Activated T-cell treated with anti-CD3 and anti-CD28 coated beads, Interleukin-2, amount 50 U/mL, for 24 hours (primary cell): ENCODE measurements around the gene MAPK1IP1L.
"Not testable (repeated sequence)": the region's sequence is repeated elsewhere in the genome, so short reads cannot be mapped to it uniquely, and the experiment has no call there.

Source experiments
- DNase-seq: peaks from one replicate; pipeline ENCODE4 v3.0.0-alpha.2; 2020
- H3K27ac Mint-ChIP-seq: 2 replicates; pipeline ENCODE4 v1.8.0; 2020; ENCODE audit warnings: mild to moderate bottlenecking, mixed read lengths
- H3K27me3 Mint-ChIP-seq: 2 replicates; pipeline ENCODE4 v1.8.0; 2020; ENCODE audit warnings: mixed read lengths
- H3K36me3 Mint-ChIP-seq: 2 replicates; pipeline ENCODE4 v1.8.0; 2020; ENCODE audit warnings: low read depth, mixed read lengths
- H3K4me1 Mint-ChIP-seq: 2 replicates; pipeline ENCODE4 v1.8.0; 2020; ENCODE audit warnings: low read depth, mixed read lengths
- H3K4me3 Mint-ChIP-seq: 2 replicates; pipeline ENCODE4 v1.8.0; 2020; ENCODE audit warnings: mild to moderate bottlenecking, moderate library complexity, mixed read lengths
- H3K9me3 Mint-ChIP-seq: 2 replicates; pipeline ENCODE4 v1.8.0; 2020; ENCODE audit warnings: mixed read lengths

The MAPK1IP1L gene

DNA sequence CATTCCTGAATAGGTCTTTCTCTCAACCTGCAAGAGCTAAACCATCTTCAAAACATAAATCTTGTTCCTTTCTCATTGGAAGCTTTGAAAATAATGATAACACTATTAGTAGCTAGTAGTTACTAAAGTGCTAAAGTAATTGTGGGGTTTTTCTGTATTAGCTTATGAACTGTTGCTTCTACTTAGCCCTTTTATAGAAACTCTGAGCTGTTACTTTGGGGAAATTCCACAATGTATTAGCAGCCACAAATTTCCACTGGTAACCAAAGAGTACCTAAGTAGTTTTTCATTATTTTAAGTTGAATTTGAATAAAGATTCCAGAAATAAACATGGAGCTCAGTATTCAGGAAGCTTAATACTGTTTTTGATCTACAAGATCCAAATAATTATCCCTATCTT lies 6.4 kb upstream of the MAPK1IP1L start:
- Mint-ChIP-seq H3K36me3 (peaks cover 40% of the 10 kb centered on the region), H3K27ac (peak overlapping the region; percentile 20), H3K9me3 (no peaks in the 10 kb centered on the region), H3K4me1 (peaks cover 20% of the 10 kb centered on the region), H3K4me3 (no peak overlapping the region), H3K27me3 (no peaks in the 10 kb centered on the region)
- no peak for DNase-seq

DNA sequence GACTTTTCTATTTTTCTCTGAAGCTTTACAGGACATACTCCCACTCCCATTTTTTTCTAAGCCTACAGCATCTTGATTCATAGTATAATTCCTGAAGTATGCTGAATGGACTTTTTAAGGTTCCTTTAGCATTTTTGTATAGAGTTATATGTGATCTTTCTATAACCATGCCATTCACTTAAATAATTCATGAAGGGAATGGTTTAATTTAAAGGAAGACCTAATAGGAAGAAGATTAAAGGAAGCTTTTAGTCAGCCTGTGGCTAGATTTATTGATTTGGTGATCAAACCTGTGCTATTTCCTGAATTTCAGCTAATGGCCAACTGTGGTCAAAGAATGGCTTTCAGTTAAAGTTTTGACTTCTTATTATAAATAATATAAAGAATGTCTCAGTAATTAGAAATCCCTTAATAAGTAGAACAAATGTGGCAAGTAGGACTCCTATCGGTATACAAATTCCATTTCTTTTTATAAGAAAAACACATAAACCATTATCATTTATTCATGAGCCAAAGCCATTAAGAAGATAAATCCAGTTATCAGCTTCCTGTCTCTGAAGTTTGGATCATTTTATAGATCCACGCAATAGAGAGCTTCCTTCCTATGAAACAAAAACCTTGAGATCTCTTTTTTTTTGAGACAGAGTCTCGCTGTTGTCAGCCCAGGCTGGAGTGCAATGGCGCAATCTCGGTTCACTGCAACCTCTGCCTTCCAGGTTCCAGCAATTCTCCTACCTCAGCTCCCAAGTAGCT lies 4.0 kb upstream of the MAPK1IP1L start:
- H3K4me3 Mint-ChIP-seq = no peak overlapping the region
- peaks cover 36% of the 10 kb centered on the region for H3K36me3 Mint-ChIP-seq
- peaks cover 31% of the 10 kb centered on the region for H3K4me1 Mint-ChIP-seq
- no peaks in the 10 kb centered on the region for H3K27me3 Mint-ChIP-seq
- no peak for DNase-seq
- no peak overlapping the region for H3K27ac Mint-ChIP-seq
- H3K9me3 Mint-ChIP-seq = no peaks in the 10 kb centered on the region

DNA sequence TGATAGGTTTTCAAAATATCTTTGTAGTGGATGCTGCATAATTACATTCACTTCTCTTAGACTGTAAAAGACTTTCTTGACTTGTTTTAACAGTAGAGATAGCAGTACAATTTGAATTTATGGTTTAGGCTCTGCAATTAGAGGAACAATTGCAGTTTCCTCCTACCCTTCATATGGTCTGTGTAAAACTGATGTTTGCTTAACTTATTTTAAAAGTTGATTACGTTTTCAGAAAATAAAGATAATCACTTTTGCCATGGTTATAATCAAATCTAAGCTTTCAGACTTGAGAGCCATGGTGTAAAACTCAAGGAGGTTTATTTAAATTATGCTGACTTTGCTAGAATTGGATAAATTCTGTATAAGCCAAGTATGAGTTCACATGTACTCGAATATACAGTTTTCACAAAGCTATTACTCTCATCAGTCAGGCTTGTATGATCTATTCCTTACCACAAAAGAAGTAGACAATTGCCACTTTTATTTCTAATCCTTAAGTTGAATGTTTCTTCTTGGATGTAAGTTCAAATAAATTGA lies 2.5 kb upstream of the MAPK1IP1L start:
- DNase-seq = no peak
- H3K27me3 Mint-ChIP-seq = no peaks in the 10 kb centered on the region
- no peak overlapping the region for H3K27ac Mint-ChIP-seq
- H3K4me3 Mint-ChIP-seq = no peak overlapping the region
- peaks cover 36% of the 10 kb centered on the region for H3K36me3 Mint-ChIP-seq
- no peaks in the 10 kb centered on the region for H3K9me3 Mint-ChIP-seq
- peaks cover 45% of the 10 kb centered on the region for H3K4me1 Mint-ChIP-seq

DNA sequence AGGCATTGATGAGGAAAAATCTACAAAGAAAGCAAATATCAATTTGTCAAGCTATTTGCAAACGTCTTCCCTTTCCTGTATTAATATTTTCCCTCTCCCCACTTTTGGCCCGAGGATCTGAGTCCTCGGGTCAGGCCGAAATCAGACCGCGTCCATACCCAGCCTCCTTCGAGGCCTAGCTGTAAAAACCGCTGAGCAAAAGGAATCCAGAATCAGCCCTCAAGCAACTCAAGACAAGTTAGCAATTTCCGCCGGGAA lies 353 bp upstream of the MAPK1IP1L start:
- H3K27ac Mint-ChIP-seq = peak overlapping the region; percentile 98
- peak overlapping the region; percentile 89 for H3K4me3 Mint-ChIP-seq
- no peaks in the 10 kb centered on the region for H3K27me3 Mint-ChIP-seq
- no peak for DNase-seq
- H3K4me1 Mint-ChIP-seq = peaks cover 46% of the 10 kb centered on the region
- H3K36me3 Mint-ChIP-seq = peaks cover 41% of the 10 kb centered on the region
- no peaks in the 10 kb centered on the region for H3K9me3 Mint-ChIP-seq

DNA sequence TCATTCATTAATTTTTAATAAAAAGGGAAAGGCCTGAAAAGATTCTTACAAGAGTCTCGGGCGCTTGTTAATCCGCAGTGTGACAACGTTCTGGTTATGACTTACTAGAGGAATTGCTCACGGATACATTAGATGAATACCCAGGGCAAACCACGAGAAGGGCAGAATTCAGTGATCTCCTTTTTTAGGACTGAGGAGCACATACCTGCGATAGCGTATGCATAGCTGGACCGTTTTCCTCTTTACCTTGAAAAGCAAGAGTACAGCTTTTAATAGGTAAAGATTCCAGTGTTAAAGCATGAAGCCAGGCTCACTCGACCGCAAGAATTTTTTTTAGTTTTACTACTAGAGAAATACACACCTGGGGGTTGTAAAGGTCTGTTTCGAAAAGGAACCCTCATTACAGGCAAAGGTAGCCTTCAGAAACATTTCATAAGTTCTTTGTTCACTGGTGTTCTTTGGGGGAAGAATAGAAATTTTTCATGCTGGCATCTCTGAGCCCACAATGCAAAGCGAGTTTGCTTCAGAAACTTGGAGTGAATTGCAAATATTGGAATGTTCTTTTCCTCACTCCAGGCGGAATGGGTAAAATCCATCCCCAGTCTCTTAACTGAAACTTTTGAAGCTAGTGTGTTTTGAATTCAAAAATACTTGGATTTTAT lies 953 bp downstream of the MAPK1IP1L start:
- DNase-seq = no peak
- Mint-ChIP-seq H3K27me3 (no peaks in the 10 kb centered on the region), H3K4me3 (peak overlapping the region; percentile 89), H3K9me3 (no peaks in the 10 kb centered on the region), H3K4me1 (peaks cover 52% of the 10 kb centered on the region), H3K36me3 (peaks cover 54% of the 10 kb centered on the region), H3K27ac (peak overlapping the region; percentile 98)

DNA sequence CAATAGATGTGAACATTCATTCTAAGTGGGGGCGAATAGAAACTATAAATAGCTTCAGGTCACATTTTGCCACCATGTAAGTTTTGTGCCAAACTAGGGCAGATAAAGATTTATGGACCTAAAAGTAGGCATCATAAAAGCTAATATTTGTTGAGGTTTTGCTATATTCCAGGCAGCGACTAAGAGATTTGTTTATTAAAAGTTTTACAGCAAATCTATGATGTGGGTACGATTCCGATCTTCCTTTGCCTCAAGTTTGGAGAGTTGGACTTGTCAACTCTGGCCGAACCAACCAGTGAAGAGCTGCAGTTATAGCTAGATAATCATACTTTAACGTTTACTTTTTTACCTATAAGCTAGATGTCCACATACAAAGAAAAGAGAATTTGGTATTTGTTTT lies 1.6 kb downstream of the MAPK1IP1L start:
- no peaks in the 10 kb centered on the region for H3K27me3 Mint-ChIP-seq
- no peaks in the 10 kb centered on the region for H3K9me3 Mint-ChIP-seq
- no peak for DNase-seq
- H3K27ac Mint-ChIP-seq = peak overlapping the region; percentile 98
- H3K4me1 Mint-ChIP-seq = peaks cover 56% of the 10 kb centered on the region
- H3K4me3 Mint-ChIP-seq = peak overlapping the region; percentile 89
- peaks cover 59% of the 10 kb centered on the region for H3K36me3 Mint-ChIP-seq

DNA sequence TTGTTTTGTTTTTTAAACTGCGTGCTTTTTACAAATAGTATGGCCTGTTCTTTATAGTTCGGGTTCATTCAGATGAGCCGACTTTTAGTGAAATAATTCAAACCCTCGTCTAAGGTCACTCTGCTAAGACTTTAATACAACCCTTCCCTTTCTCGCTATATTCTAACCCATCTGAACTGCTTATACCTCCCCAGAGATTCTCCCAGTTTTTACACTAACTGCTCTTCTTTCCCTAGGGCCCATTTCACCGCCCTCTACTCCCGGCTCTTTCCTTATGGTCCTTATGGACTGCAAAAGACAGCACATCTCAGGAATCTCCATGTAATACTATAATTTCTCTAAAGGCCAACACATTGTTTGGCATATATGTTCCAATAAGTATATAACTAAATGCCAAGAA lies 2.1 kb downstream of the MAPK1IP1L start:
- H3K4me3 Mint-ChIP-seq = peak overlapping the region; percentile 89
- H3K27ac Mint-ChIP-seq = peak overlapping the region; percentile 98
- H3K4me1 Mint-ChIP-seq = peaks cover 60% of the 10 kb centered on the region
- peaks cover 64% of the 10 kb centered on the region for H3K36me3 Mint-ChIP-seq
- H3K27me3 Mint-ChIP-seq = no peaks in the 10 kb centered on the region
- no peaks in the 10 kb centered on the region for H3K9me3 Mint-ChIP-seq
- no peak for DNase-seq

DNA sequence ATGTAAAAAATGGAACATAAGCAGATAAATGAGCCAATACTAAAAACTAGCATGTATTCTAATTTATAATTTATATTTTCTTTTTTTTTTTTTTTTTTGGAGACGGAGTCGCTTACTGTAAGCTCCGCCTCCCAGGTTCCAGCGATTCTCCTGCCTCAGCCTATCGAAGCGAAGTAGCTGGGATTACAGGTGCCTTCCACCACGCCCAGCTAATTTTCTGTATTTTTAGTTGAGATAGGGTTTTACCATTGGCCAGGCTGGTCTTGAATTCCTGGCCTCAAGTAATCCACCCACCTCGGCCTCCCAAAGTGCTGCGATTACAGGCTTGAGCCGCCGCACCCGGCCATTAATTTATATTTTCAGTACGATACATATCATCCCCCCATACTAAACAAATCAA lies 2.7 kb downstream of the MAPK1IP1L start:
- Mint-ChIP-seq H3K27ac (peak overlapping the region; percentile 26), H3K9me3 (no peaks in the 10 kb centered on the region), H3K27me3 (no peaks in the 10 kb centered on the region), H3K4me1 (peaks cover 60% of the 10 kb centered on the region), H3K36me3 (peaks cover 67% of the 10 kb centered on the region), H3K4me3 (peak overlapping the region; percentile 25)
- no peak for DNase-seq

DNA sequence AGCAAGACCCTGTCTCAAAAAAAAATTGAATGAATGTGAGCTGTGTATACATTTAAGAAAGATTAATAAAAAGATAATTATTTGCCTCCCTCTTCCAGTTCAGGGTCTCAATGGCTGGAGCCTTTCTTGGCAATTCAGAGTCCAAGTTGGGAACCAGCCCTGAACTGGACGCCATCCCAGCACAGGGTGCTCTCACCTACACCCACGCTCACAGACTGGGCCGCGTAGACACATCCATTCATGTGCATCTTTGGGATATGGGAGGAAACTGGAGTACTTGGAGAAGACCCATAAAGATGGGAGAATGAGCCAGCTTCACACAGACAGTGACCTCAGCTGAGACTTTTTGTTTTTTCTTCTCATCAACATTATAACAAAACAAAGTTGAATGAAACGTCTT lies 6.5 kb downstream of the MAPK1IP1L start:
- peaks cover 89% of the 10 kb centered on the region for H3K36me3 Mint-ChIP-seq
- no peaks in the 10 kb centered on the region for H3K27me3 Mint-ChIP-seq
- no peak for DNase-seq
- H3K4me1 Mint-ChIP-seq = peaks cover 58% of the 10 kb centered on the region
- no peak overlapping the region for H3K27ac Mint-ChIP-seq
- no peak overlapping the region for H3K4me3 Mint-ChIP-seq
- H3K9me3 Mint-ChIP-seq = no peaks in the 10 kb centered on the region

DNA sequence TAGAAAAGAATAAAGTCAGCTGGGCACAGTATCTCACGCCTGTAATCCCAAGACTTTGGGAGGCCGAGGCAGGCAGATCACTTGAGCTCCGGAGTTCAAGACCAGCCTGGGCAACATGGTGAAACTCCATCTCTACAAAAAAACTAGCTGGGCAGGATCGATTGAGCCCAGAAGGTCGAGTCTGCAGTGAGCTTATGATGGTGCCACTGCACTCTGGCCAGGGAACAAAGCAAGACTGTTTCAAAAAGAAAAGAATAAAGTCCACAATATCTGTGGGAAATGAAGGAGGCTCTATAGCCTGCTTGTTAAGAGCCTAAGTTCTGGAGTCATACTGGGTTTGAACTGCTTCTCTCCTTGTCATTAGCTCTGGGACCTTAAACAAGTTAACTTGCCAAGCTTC lies 7.9 kb downstream of the MAPK1IP1L start:
- Mint-ChIP-seq H3K27ac (peak overlapping the region; percentile 40), H3K27me3 (no peaks in the 10 kb centered on the region), H3K4me3 (no peak overlapping the region), H3K4me1 (peaks cover 50% of the 10 kb centered on the region), H3K36me3 (peaks cover 89% of the 10 kb centered on the region), H3K9me3 (no peaks in the 10 kb centered on the region)
- no peak for DNase-seq

DNA sequence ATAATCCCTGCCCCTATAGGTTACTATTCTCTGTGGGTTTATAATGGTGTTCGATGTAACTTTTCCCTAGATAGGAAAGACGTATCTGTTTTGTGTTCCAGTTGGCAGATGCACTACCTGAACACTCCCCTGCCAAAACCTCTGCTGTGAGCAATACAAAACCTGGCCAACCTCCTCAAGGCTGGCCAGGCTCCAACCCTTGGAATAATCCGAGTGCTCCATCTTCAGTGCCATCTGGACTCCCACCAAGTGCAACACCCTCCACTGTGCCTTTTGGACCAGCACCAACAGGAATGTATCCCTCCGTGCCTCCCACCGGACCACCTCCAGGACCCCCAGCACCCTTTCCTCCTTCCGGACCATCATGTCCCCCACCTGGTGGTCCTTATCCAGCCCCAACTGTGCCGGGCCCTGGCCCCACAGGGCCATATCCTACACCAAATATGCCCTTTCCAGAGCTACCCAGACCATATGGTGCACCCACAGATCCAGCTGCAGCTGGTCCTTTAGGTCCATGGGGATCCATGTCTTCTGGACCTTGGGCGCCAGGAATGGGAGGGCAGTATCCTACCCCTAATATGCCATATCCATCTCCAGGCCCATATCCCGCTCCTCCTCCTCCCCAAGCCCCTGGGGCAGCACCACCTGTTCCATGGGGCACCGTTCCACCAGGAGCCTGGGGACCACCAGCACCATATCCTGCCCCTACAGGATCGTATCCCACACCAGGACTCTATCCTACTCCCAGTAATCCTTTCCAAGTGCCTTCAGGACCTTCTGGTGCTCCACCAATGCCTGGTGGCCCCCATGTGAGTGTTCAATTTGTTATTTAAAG lies 11.3 kb downstream of the MAPK1IP1L start:
- Mint-ChIP-seq H3K4me3 (no peak overlapping the region), H3K27me3 (no peaks in the 10 kb centered on the region), H3K9me3 (no peaks in the 10 kb centered on the region), H3K4me1 (peaks cover 37% of the 10 kb centered on the region), H3K36me3 (peaks cover 91% of the 10 kb centered on the region), H3K27ac (peak overlapping the region; percentile 26)
- DNase-seq = no peak

DNA sequence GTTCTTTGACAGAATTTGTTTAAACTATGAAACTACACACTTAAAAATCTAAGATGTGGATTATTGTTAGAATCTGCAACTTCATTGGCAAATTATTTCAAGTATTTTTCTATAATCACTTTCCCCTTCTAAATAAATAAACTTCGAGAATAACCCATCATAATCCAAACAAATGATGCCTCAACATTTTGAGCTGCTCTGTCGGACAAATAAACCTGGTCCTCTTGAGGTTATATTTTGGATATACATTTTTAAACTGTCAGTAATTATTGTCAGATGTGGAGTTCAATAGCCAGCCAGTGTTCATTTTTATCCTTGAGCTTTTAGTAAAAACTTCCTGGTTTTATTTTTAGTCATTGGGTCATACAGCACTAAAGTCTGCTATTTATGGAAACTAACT lies 13.4 kb downstream of the MAPK1IP1L start:
- peak overlapping the region; percentile 44 for H3K27ac Mint-ChIP-seq

DNA sequence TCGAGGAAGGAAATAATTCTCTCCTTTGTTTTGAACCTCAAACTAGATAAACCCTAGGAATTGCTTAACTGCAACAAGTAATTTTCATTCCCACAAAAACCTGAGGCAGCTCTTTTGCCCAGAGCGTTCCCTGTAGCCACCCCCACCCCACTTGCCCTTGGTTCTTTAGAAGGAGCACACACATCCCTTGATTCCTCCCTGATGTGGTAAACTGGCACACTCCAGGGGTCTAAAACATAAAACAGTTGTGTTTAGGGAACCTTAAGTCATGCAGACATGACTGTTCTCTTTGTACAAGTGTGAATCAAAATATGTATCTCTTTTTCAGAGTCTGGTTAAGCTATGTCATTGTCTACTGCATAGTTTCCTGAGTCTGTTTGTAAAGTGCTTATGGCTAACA lies 14.0 kb downstream of the MAPK1IP1L start:
- Mint-ChIP-seq H3K4me1 (peaks cover 23% of the 10 kb centered on the region), H3K4me3 (no peak overlapping the region), H3K27me3 (no peaks in the 10 kb centered on the region), H3K9me3 (no peaks in the 10 kb centered on the region), H3K27ac (peak overlapping the region; percentile 74), H3K36me3 (peaks cover 83% of the 10 kb centered on the region)
- DNase-seq = no peak

More for the DNA sequence above, 13.4 kb downstream of the MAPK1IP1L start:
- not testable (repeated sequence) for H3K9me3 Mint-ChIP-seq, H3K27me3 Mint-ChIP-seq, H3K4me3 Mint-ChIP-seq, DNase-seq
- Mint-ChIP-seq H3K4me1 (peaks cover 24% of the 10 kb centered on the region), H3K36me3 (peaks cover 83% of the 10 kb centered on the region)

DNA sequence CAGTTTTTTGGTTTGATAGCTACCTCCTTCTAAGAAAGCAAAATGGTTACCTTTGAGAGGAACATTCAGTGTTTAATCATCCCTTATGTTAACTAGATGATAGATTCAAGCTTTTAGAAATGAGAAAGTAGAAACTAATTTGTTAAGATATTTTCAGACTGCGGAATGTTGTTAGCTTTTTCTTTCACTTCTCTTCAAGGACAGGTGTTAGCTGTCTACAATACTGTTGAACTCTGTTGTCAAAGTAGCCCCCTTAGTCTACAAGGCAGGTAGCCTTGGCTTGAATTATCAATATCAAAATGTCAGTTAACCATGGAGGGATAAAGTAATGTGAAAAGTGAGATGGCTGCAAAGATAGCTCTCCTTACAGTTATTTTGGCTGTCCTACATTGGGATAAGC lies 14.8 kb downstream of the MAPK1IP1L start:
- H3K4me3 Mint-ChIP-seq = no peak overlapping the region
- H3K36me3 Mint-ChIP-seq = peaks cover 79% of the 10 kb centered on the region
- H3K9me3 Mint-ChIP-seq = no peaks in the 10 kb centered on the region
- no peaks in the 10 kb centered on the region for H3K27me3 Mint-ChIP-seq
- peaks cover 24% of the 10 kb centered on the region for H3K4me1 Mint-ChIP-seq
- peak overlapping the region; percentile 3 for H3K27ac Mint-ChIP-seq
- DNase-seq = no peak
